ENCODE measurements around the gene UBR3.

The UBR3 gene

GRCh38 chr2:170086751-170087412 lies 259.6 kb downstream of the UBR3 start:
- DNase-seq (ENCODE audit: extremely low read depth, insufficient read length) = no peak
- no peaks in the 10 kb centered on the region for H3K36me3 ChIP-seq (ENCODE audit: control insufficient read depth, insufficient read depth, low read length)
- no peaks in the 10 kb centered on the region for H3K27me3 ChIP-seq (replicated peaks; ENCODE audit: control insufficient read depth, insufficient read depth, low read length)
- no peak overlapping the region for H3K4me3 ChIP-seq (replicated peaks; ENCODE audit: low read depth, low read length)
- TF ChIP-seq CTCF (IDR thresholded peaks at IDR 0.05; ENCODE audit: insufficient read depth, low read length, poor library complexity, severe bottlenecking) = no peak

- H3K4me3 ChIP-seq (replicated peaks; ENCODE audit: low read depth, low read length) = no peak overlapping the region
- no peak for DNase-seq (ENCODE audit: extremely low read depth, insufficient read length)
- no peak for TF ChIP-seq CTCF (IDR thresholded peaks at IDR 0.05; ENCODE audit: insufficient read depth, low read length, poor library complexity, severe bottlenecking)
Measured at GRCh38 chr2:170087413-170087793, 260.1 kb downstream of the UBR3 start.

GRCh38 chr2:170088776-170089175 lies 261.5 kb downstream of the UBR3 start:
- DNase-seq (ENCODE audit: extremely low read depth, insufficient read length) = no peak
- Histone ChIP-seq H3K27me3 (replicated peaks; ENCODE audit: control insufficient read depth, insufficient read depth, low read length) (no peaks in the 10 kb centered on the region), H3K4me3 (replicated peaks; ENCODE audit: low read depth, low read length) (no peak overlapping the region), H3K36me3 (ENCODE audit: control insufficient read depth, insufficient read depth, low read length) (no peaks in the 10 kb centered on the region)
- TF ChIP-seq CTCF (IDR thresholded peaks at IDR 0.05; ENCODE audit: insufficient read depth, low read length, poor library complexity, severe bottlenecking) = no peak

More at GRCh38 chr2:170087413-170087793, 260.1 kb downstream of the UBR3 start:
- H3K36me3 ChIP-seq (ENCODE audit: control insufficient read depth, insufficient read depth, low read length) = no peaks in the 10 kb centered on the region
- H3K27me3 ChIP-seq (replicated peaks; ENCODE audit: control insufficient read depth, insufficient read depth, low read length) = no peaks in the 10 kb centered on the region

GRCh38 chr2:170090229-170090628 lies 263.0 kb downstream of the UBR3 start:
- DNase-seq (ENCODE audit: extremely low read depth, insufficient read length) = no peak

GRCh38 chr2:170091436-170091835 lies 264.2 kb downstream of the UBR3 start:
- no peak for TF ChIP-seq CTCF (IDR thresholded peaks at IDR 0.05; ENCODE audit: insufficient read depth, low read length, poor library complexity, severe bottlenecking)
- H3K36me3 ChIP-seq (ENCODE audit: control insufficient read depth, insufficient read depth, low read length) = no peaks in the 10 kb centered on the region
- H3K27me3 ChIP-seq (replicated peaks; ENCODE audit: control insufficient read depth, insufficient read depth, low read length) = no peaks in the 10 kb centered on the region
- DNase-seq (ENCODE audit: extremely low read depth, insufficient read length) = no peak
- H3K4me3 ChIP-seq (replicated peaks; ENCODE audit: low read depth, low read length) = no peak overlapping the region

More at GRCh38 chr2:170090229-170090628, 263.0 kb downstream of the UBR3 start:
- Histone ChIP-seq H3K27me3 (replicated peaks; ENCODE audit: control insufficient read depth, insufficient read depth, low read length) (no peaks in the 10 kb centered on the region), H3K4me3 (replicated peaks; ENCODE audit: low read depth, low read length) (no peak overlapping the region), H3K36me3 (ENCODE audit: control insufficient read depth, insufficient read depth, low read length) (no peaks in the 10 kb centered on the region)
- no peak for TF ChIP-seq CTCF (IDR thresholded peaks at IDR 0.05; ENCODE audit: insufficient read depth, low read length, poor library complexity, severe bottlenecking)

Data from GM06990 (cell line).